GM18909 (cell line): ENCODE measurements around the gene PRODH.
"Not testable (repeated sequence)": the region's sequence is repeated elsewhere in the genome, so short reads cannot be mapped to it uniquely, and the experiment has no call there.

ENCODE experiments used
- ATAC-seq: cut with Tn5 transposase; IDR thresholded peaks from one replicate; pipeline ENCODE4 v1.9.1; 2021; ENCODE audit warnings: mild to moderate bottlenecking; ENCODE audit not compliant: unreplicated experiment, poor library complexity

Gene PRODH

DNA sequence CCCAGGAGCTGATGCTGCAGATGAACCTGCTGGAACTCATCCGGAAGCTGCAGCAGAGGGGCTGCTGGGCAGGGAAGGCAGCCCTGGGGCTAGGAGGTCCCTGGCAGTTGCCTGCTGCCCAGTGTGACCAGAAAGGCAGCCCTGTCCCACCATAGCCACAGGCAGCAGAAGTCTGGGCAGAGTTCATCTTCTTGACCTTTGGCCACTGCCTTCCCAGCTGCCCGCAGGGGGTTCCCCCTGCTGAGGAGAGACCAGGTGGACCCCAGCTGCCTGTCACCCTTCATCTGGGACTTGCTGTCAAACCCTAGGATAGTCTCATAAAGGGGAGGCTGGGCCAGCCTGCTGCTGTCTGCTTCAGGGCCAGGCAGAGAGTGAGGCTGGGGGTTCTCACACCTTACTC is 24.6 kb downstream of the PRODH start:
- not testable (repeated sequence) for ATAC-seq

DNA sequence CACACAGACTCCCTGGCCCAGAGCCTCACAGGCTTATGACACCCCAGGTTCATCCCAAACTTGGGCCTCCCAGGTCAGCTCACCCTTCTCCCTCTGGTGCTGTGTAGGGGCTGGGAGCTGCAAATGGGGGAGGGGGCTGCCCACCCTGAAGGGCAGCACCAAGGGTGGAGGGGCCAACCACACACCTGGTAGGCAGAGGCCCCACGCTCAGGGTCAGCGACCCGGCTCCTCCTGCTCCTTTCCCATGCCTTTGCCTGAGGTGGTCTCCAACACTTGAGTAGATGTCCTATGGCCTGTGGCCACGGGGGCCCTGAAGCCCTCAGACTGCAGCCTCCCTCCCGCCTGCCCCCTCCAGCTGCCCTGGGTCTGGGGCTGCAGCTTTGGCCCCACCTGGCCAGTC is 26.5 kb downstream of the PRODH start:
- no peak for ATAC-seq

GRCh38 chr22:18906896-18907295 is 29.2 kb downstream of the PRODH start:
- no peak for ATAC-seq

DNA sequence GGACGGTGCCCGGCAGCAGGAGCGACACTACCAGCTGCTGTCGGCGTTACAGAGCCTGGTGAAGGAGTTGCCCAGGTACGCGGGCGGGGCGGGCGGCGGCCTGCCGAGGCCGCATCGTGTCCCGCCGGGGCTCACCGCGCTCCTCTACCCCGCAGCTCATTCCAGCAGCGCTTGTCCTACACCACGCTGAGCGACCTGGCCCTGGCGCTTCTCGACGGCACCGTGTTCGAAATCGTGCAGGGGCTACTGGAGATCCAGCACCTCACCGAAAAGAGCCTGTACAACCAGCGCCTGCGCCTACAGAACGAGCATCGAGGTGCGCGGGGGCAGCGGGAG is 29.7 kb downstream of the PRODH start:
- ATAC-seq: peak; percentile 23

GRCh38 chr22:18905540-18906409 is 30.3 kb downstream of the PRODH start, which contains the start of gene DGCR6:
Gene DGCR6, plus strand, starts transcription at chr22:18906320. Its CDS starts 55 bp downstream, at chr22:18906375.
- peak; percentile 87 for ATAC-seq

GRCh38 chr22:18896037-18896657 is 39.9 kb downstream of the PRODH start:
- not testable (repeated sequence) for ATAC-seq

DNA sequence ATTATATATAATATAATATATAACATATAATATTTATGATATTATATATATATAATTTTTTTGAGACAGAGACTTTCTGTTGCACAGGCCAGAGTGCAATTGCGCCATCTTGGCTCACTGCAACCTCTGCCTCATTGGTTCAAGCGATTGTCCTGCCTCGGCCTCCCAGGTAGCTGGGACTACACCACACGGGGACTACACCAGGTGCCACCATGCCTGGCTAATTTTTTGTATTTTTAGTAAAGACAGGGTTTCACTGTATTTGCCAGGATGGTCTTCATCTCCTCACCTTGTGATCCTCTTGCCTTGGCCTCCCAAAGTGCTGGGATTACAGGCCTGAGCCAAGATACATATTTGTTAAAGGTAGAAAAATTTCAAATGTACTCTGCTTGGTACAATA is 42.3 kb downstream of the PRODH start:
- not testable (repeated sequence) for ATAC-seq

GRCh38 chr22:18890510-18891192 is 45.4 kb downstream of the PRODH start:
- ATAC-seq: not testable (repeated sequence)

DNA sequence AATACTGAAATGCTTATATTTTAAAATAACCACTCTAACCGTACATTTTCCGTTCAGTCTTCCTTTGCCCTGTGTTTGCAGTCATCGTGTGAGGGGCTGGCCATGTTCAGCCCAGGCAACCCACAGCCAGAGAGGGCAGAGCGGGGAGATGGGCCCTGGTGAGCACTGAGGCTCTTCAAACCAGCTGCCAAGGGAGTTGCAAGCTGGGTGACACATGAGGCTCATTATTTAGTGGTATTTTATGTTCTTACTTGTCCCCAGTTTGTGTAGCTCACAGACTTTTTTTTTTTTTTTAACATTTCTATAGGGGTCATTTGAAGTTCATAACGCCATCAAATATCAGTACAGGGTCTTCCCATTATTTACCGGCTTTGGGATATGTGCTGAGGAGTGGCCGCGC is 48.0 kb downstream of the PRODH start:
- ATAC-seq: no peak

DNA sequence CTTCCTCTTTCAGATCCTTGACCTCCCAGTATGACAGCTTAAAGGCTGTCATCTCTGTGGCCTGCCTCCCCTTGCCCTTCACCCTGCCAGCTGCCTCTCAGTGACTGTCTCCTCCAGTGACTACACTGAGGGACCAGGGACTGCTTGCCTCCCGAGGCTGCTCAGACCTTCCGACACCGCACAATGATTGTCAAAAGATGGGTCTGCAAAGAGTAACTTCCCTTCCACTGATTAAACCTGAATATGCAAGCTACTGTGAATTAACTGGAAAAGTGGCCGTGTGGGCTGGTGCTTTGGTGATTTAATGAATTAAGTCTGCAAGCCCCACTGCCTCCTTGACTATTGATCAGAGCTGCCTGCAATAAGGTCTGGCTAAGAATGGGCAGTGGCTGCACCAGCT is 51.6 kb downstream of the PRODH start:
- not testable (repeated sequence) for ATAC-seq

- not testable (repeated sequence) for ATAC-seq
These were observed 54.8 kb downstream of the PRODH start for GRCh38 chr22:18881260-18881659.
